H1 (cell line): ENCODE measurements around the gene TDRD1. TPM values are rescaled to one million over a fixed set of nuclear protein-coding genes. Genes with fewer than 3 reads are reported as not detected.

Experiments
- CTCF ChIA-PET: fragments of 300-600 bp; sonication (Branson Sonifier 250); formaldehyde crosslinking; loops from one replicate; lab custom pipeline; 2021; ENCODE audit not compliant: partially characterized antibody; lab: Charles Lee
- POLR2A ChIA-PET: fragments of 300-600 bp; sonication (Branson Sonifier 250); formaldehyde crosslinking; loops from one replicate; lab custom pipeline; 2021; ENCODE audit warnings: inconsistent platforms; ENCODE audit not compliant: partially characterized antibody; lab: Charles Lee
- DNase-seq, 2 experiments: peaks; one replicate each; pipeline versions ENCODE4 v3.0.0 to v3.0.0-alpha.2; 2010 to 2022; ENCODE audit warnings: low spot score in 2 of 2, low read depth in 1 of 2, mixed read lengths in 1 of 2
- FAIRE-seq: peaks from 2 replicates; lab custom pipeline; 2011; peaks lifted over from hg19 to GRCh38; lab: Jason Lieb, UNC
- H2AFZ ChIP-seq: 2 replicates; pipeline ENCODE4 v1.8.1; 2012; ENCODE audit warnings: low read length, inconsistent platforms
- H2AK5ac ChIP-seq: 2 replicates; pipeline ENCODE4 v1.6.1; 2013; ENCODE audit warnings: low read depth, low read length
- H2BK120ac ChIP-seq: replicated peaks from 2 replicates; pipeline ENCODE3; 2013; ENCODE audit warnings: low read depth, low read length, inconsistent platforms
- H2BK12ac ChIP-seq: 2 replicates; pipeline ENCODE4 v1.6.1; 2013; ENCODE audit warnings: low read depth, low read length
- H2BK15ac ChIP-seq: 2 replicates; pipeline ENCODE4 v1.6.1; 2013; ENCODE audit warnings: low read length
- H2BK20ac ChIP-seq: 2 replicates; pipeline ENCODE4 v1.6.1; 2013; ENCODE audit warnings: low read length
- H2BK5ac ChIP-seq: 2 replicates; pipeline ENCODE4 v1.6.1; 2013; ENCODE audit warnings: low read depth, low read length
- H3K14ac ChIP-seq: 2 replicates; pipeline ENCODE4 v1.6.1; 2013; ENCODE audit warnings: inconsistent platforms; ENCODE audit not compliant: insufficient read length
- H3K18ac ChIP-seq: 2 replicates; pipeline ENCODE4 v1.6.1; 2013; ENCODE audit warnings: low read length; ENCODE audit errors: extremely low read depth
- H3K23ac ChIP-seq: 2 replicates; pipeline ENCODE4 v1.6.1; 2013; ENCODE audit warnings: inconsistent platforms; ENCODE audit not compliant: insufficient read length
- H3K23me2 ChIP-seq: 2 replicates; pipeline ENCODE4 v1.6.1; 2013; ENCODE audit warnings: low read depth, low read length
- H3K27ac ChIP-seq: 2 replicates; pipeline ENCODE4 v1.6.1; 2011; ENCODE audit warnings: low read depth, low read length, inconsistent platforms
- H3K27me3 ChIP-seq, 4 experiments: replicated peaks in 1 of 4; 1 replicate in 1 of 4; 2 replicates in 3 of 4; pipeline versions ENCODE4 v1.6.1 to v1.8.1; 2011 to 2013; ENCODE audit warnings: low read length in 3 of 4, mild to moderate bottlenecking in 3 of 4, inconsistent platforms in 2 of 4, mixed read lengths in 2 of 4, moderate library complexity in 1 of 4; ENCODE audit not compliant: control insufficient read depth in 3 of 4, insufficient read depth in 3 of 4; ENCODE audit errors: extremely low read depth in 1 of 4
- H3K36me3 ChIP-seq, 4 experiments: 2 replicates each; pipeline versions ENCODE4 v1.6.1 to v1.8.1; 2011 to 2013; ENCODE audit warnings: mild to moderate bottlenecking in 4 of 4, low read length in 3 of 4, moderate library complexity in 2 of 4, control low read depth in 1 of 4, inconsistent platforms in 1 of 4; ENCODE audit not compliant: insufficient read depth in 4 of 4, control insufficient read depth in 2 of 4
- H3K4ac ChIP-seq: replicated peaks from 2 replicates; pipeline ENCODE3; 2013; ENCODE audit warnings: low read length, low read depth, mixed read lengths, inconsistent platforms; ENCODE audit not compliant: insufficient read length
- H3K4me1 ChIP-seq, 4 experiments: replicated peaks in 1 of 4; 1 replicate in 1 of 4; 2 replicates in 3 of 4; pipeline versions ENCODE4 v1.6.1 to v1.8.1; 2011 to 2013; ENCODE audit warnings: low read length in 3 of 4, inconsistent platforms in 2 of 4, mixed read lengths in 1 of 4; ENCODE audit not compliant: insufficient read depth in 4 of 4, control insufficient read depth in 3 of 4
- H3K4me2 ChIP-seq, 2 experiments: 2 replicates each; pipeline versions ENCODE4 v1.6.1 to v1.8.1; 2011 to 2013; ENCODE audit warnings: low read depth in 2 of 2, low read length in 2 of 2, control low read depth in 1 of 2, inconsistent platforms in 1 of 2, mild to moderate bottlenecking in 1 of 2; ENCODE audit not compliant: insufficient read depth in 1 of 2
- H3K4me3 ChIP-seq, 4 experiments: fragments of 200-600, 300-600 bp in 1 of 4; sonication (generic), shearing (Covaris generic), sonication (Bioruptor Twin) in 1 of 4; 2 replicates each; pipeline versions ENCODE4 v1.5.1 to v1.8.1; 2011 to 2016; ENCODE audit warnings: low read length in 4 of 4, low read depth in 3 of 4, control low read depth in 2 of 4, inconsistent platforms in 2 of 4, mild to moderate bottlenecking in 2 of 4, mixed read lengths in 1 of 4, moderate library complexity in 1 of 4; ENCODE audit not compliant: insufficient read depth in 2 of 4; ENCODE audit errors: extremely low read depth in 1 of 4
- H3K56ac ChIP-seq: replicated peaks from 2 replicates; pipeline ENCODE3; 2013; ENCODE audit warnings: low read depth, mild to moderate bottlenecking, mixed read lengths, low read length, inconsistent platforms; ENCODE audit not compliant: insufficient read length
- H3K79me1 ChIP-seq: 2 replicates; pipeline ENCODE4 v1.6.1; 2013; ENCODE audit warnings: low read depth, low read length, control low read depth
- H3K79me2 ChIP-seq, 2 experiments: 2 replicates each; pipeline versions ENCODE4 v1.6.1 to v1.8.1; 2012 to 2013; ENCODE audit warnings: low read length in 2 of 2, mild to moderate bottlenecking in 2 of 2, inconsistent platforms in 1 of 2; ENCODE audit not compliant: insufficient read depth in 2 of 2, control insufficient read depth in 1 of 2
- H3K9ac ChIP-seq, 4 experiments: replicated peaks in 1 of 4; 1 replicate in 1 of 4; 2 replicates in 3 of 4; pipeline versions ENCODE4 v1.6.1 to v1.8.1; 2011 to 2013; ENCODE audit warnings: low read depth in 3 of 4, low read length in 3 of 4, control low read depth in 2 of 4, mild to moderate bottlenecking in 2 of 4, moderate library complexity in 2 of 4, inconsistent platforms in 1 of 4; ENCODE audit errors: extremely low read depth in 1 of 4
- H3K9me3 ChIP-seq, 2 experiments: 2 replicates each; pipeline versions ENCODE4 v1.6.1 to v1.8.1; 2012 to 2013; ENCODE audit warnings: mild to moderate bottlenecking in 2 of 2, moderate library complexity in 2 of 2, control low read depth in 1 of 2, inconsistent platforms in 1 of 2, low read depth in 1 of 2, low read length in 1 of 2, mixed read lengths in 1 of 2; ENCODE audit not compliant: insufficient read depth in 2 of 2
- H4K20me1 ChIP-seq, 2 experiments: replicated peaks in 1 of 2; 2 replicates each; pipeline versions ENCODE3 to v1.8.1; 2011 to 2013; ENCODE audit warnings: inconsistent platforms in 2 of 2, low read length in 2 of 2, mild to moderate bottlenecking in 1 of 2; ENCODE audit not compliant: insufficient read depth in 2 of 2, control insufficient read depth in 1 of 2
- H4K5ac ChIP-seq: 2 replicates; pipeline ENCODE4 v1.6.1; 2013; ENCODE audit warnings: low read length, low read depth, mixed read lengths, inconsistent platforms; ENCODE audit not compliant: insufficient read length
- H4K8ac ChIP-seq: 2 replicates; pipeline ENCODE4 v1.8.0; 2013; ENCODE audit warnings: mild to moderate bottlenecking, moderate library complexity, low read length, inconsistent platforms; ENCODE audit not compliant: insufficient read depth; ENCODE audit errors: extremely low read depth
- H4K91ac ChIP-seq: replicated peaks from 2 replicates; pipeline ENCODE3; 2013; ENCODE audit warnings: low read length, mixed read lengths, inconsistent platforms; ENCODE audit not compliant: insufficient read length
- CTBP2 ChIP-seq: IDR thresholded peaks from 2 replicates; pipeline ENCODE4 v1.7.0; 2011; ENCODE audit warnings: borderline replicate concordance, mild to moderate bottlenecking, moderate library complexity, mixed read lengths, low read length; ENCODE audit not compliant: insufficient read depth, insufficient read length
- EZH2 ChIP-seq: fragments of 200-600 bp; sonication (generic); IDR thresholded peaks from 2 replicates; pipeline ENCODE4 v1.7.1; 2012; ENCODE audit warnings: low read depth, mild to moderate bottlenecking, moderate library complexity, low read length, inconsistent platforms; ENCODE audit not compliant: severe bottlenecking
- FOSL1 ChIP-seq: IDR thresholded peaks from 2 replicates; pipeline ENCODE4 v1.6.1; 2011; ENCODE audit warnings: mild to moderate bottlenecking, low read depth, low read length, moderate library complexity; ENCODE audit not compliant: insufficient read depth
- NRF1 ChIP-seq: IDR thresholded peaks from 2 replicates; pipeline ENCODE4 v1.6.1; 2011; ENCODE audit warnings: mild to moderate bottlenecking, low read depth, low read length, improper control_type of control experiment
- RNF2 ChIP-seq: fragments of 200-900, 300-1000 bp; sonication (generic); IDR thresholded peaks from 2 replicates; pipeline ENCODE4 v1.7.1; 2016; ENCODE audit warnings: borderline replicate concordance, low read depth, mild to moderate bottlenecking, antibody characterized with exemption, low read length; ENCODE audit not compliant: poor library complexity, severe bottlenecking; ENCODE audit errors: missing control alignments
- SP4 ChIP-seq: IDR thresholded peaks from 2 replicates; pipeline ENCODE4 v1.6.1; 2012; ENCODE audit warnings: low read length, inconsistent platforms
- WGBS, 2 experiments: shearing (Covaris generic) in 1 of 2; methylation state at CpG; one replicate each; pipeline versions ENCODE4 v1.1.6 to v1.1.7; 2013 to 2015; ENCODE audit warnings: low lambda C conversion rate in 2 of 2, mixed read lengths in 2 of 2, inconsistent platforms in 1 of 2, low coverage in 1 of 2, missing lambda C conversion rate in 1 of 2; ENCODE audit not compliant: insufficient replicate concordance in 2 of 2, insufficient coverage in 1 of 2, insufficient read length in 1 of 2; ENCODE audit errors: extremely low coverage in 1 of 2, missing lambda C conversion rate in 1 of 2; 5-methylcytosine and 5-hydroxymethylcytosine counted together
- polyA plus RNA-seq, 7 experiments: library from polyadenylated mRNA; depleted of rRNA in 3 of 7; stranded (reverse) in 5 of 7; unstranded in 2 of 7; fragments of >200 nt in 5 of 7; fragments of 200-250 nt in 2 of 7; gene quantifications; 1 replicate in 5 of 7; 2 replicates in 1 of 7; 4 replicates in 1 of 7; pipeline versions ENCODE4 v1.2.1 to v1.2.3, GENCODE V29; 2011 to 2013; ENCODE audit warnings: missing spikeins in 2 of 7, mixed read lengths in 2 of 7
- total RNA-seq: library from RNA; stranded (reverse); fragmentation: NEBNext Ultra II Directional; extraction: Animal tissue kit (Norgen Biotek cat#: 25700); gene quantifications from 2 replicates; pipeline ENCODE4 v1.2.1, GENCODE V29; 2021
- TF ChIP-seq, protein P1 (sequence below): IDR thresholded peaks from 2 replicates; pipeline ENCODE4 v1.6.1; 2012; ENCODE audit warnings: low read length, inconsistent platforms

Gene TDRD1
- total and polyA plus RNA-seq, 2 of the 8 experiments (the other 6 are each of a cell fraction or from before 2014, with no cell fraction given): 0.02 to 0.71 TPM

- no peak overlapping the region for H2BK120ac ChIP-seq
- no peak for FAIRE-seq
- H3K4me3 ChIP-seq: no peak overlapping the region
- no peak overlapping the region for H2BK20ac ChIP-seq
- 86% methylated on average over 1 of the region's 1 CpG; no CpG with 5 or more reads in 1 of the 2 experiments for WGBS, 2 experiments
- H2BK12ac ChIP-seq: no peak overlapping the region
- peaks cover 0 to 7% (median 2%) of the 10 kb centered on the region in 4 experiments; a peak in 3 of 7 replicates for H3K4me1 ChIP-seq
- no peak overlapping the region for H3K27ac ChIP-seq
- no peak overlapping the region for H3K18ac ChIP-seq
- H4K20me1 ChIP-seq: no peaks in the 10 kb centered on the region
- H2BK5ac ChIP-seq: no peak overlapping the region
- no peak overlapping the region for H2AK5ac ChIP-seq
- no peaks in the 10 kb centered on the region for H3K79me1 ChIP-seq
- peaks cover 16 to 22% of the 10 kb centered on the region in 2 experiments for H3K79me2 ChIP-seq
- no peak overlapping the region for H3K23ac ChIP-seq
- peaks cover 0 to 3% (median 0%) of the 10 kb centered on the region in 4 experiments; a peak in 1 of 7 replicates for H3K27me3 ChIP-seq
- ChIA-PET CTCF (no interaction called here), POLR2A (no interaction called here)
- H4K5ac ChIP-seq: no peak overlapping the region
- no peak overlapping the region for H4K91ac ChIP-seq
- no peaks in the 10 kb centered on the region for H3K9me3 ChIP-seq
- no peak overlapping the region for H4K8ac ChIP-seq
- H3K14ac ChIP-seq: no peak overlapping the region
- no peak for DNase-seq
- no peak overlapping the region for H2AFZ ChIP-seq
- no peak overlapping the region for H3K56ac ChIP-seq
- H3K23me2 ChIP-seq: peaks cover 12% of the 10 kb centered on the region
- TF ChIP-seq, protein P1, sequence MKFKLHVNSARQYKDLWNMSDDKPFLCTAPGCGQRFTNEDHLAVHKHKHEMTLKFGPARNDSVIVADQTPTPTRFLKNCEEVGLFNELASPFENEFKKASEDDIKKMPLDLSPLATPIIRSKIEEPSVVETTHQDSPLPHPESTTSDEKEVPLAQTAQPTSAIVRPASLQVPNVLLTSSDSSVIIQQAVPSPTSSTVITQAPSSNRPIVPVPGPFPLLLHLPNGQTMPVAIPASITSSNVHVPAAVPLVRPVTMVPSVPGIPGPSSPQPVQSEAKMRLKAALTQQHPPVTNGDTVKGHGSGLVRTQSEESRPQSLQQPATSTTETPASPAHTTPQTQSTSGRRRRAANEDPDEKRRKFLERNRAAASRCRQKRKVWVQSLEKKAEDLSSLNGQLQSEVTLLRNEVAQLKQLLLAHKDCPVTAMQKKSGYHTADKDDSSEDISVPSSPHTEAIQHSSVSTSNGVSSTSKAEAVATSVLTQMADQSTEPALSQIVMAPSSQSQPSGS: no peak
- TF ChIP-seq NRF1 (no peak), CTBP2 (no peak), FOSL1 (no peak), EZH2 (no peak), RNF2 (no peak), SP4 (no peak)
- no peak overlapping the region for H2BK15ac ChIP-seq
- no peak overlapping the region for H3K4ac ChIP-seq
- peaks cover 0 to 2% (median 0%) of the 10 kb centered on the region in 4 experiments; a peak in 1 of 8 replicates for H3K36me3 ChIP-seq
- H3K4me2 ChIP-seq: no peak overlapping the region
- H3K9ac ChIP-seq: no peak overlapping the region
These were observed 2.6 kb upstream of the TDRD1 start for GRCh38 chr10:114176511-114176910.
